ENCODE data around the gene MARCHF10. TPM values are rescaled to one million over a fixed set of nuclear protein-coding genes. Genes with fewer than 3 reads are reported as not detected.

The MARCHF10 gene
- total and polyA plus RNA-seq, 9 of the 15 experiments (the other 6 are each of a cell fraction or from before 2014, with no cell fraction given), result not detected

DNA sequence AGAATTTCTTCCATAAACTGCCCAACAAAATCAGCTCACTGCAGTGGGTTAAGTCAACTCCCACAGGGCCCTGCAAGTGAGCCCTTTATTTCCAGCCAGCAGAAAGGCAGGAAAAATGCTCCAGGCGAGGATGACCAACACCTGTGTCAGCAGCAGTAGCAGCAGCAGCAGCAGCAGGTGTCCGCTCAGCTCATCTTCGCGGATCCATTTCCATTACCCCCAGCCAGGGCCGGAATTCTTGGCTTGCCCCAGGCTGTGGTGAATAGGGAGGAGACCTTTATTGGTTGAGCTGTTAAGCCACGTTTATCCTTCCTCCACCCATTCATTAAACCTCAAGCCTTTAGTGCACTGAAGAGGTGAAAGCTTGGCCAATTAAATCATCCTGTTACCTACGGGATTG lies 46.2 kb downstream of the MARCHF10 start (continued):
- TF ChIP-seq, protein P1, sequence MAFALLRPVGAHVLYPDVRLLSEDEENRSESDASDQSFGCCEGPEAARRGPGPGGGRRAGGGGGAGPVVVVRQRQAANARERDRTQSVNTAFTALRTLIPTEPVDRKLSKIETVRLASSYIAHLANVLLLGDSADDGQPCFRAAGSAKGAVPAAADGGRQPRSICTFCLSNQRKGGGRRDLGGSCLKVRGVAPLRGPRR (CRISPR knock-in tag; IDR thresholded peaks at IDR 0.05), result no peak
- TF ChIP-seq POLR2A (conservative IDR thresholded peaks at IDR 0.05) (no peak), RBFOX2 (IDR thresholded peaks at IDR 0.05; ENCODE audit: low read depth, low read length) (no peak), ZNF551 (CRISPR knock-in tag; IDR thresholded peaks at IDR 0.05) (no peak), TRIM24 (IDR thresholded peaks at IDR 0.05) (no peak)

DNA sequence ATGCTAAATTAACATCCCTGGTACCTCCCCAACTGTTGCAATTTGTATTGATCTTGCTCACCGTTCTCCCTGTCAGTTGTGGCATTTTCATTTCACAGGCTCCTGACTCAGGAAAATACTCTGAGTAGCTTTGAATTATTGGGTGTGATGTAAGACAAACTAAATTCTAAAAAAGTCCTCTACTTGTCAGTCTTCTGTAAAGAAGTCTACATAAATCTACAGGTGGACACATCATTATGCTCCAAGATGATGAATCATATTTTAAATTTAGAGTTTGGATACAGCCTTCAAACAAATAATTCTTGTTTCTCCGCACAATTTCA lies 47.2 kb downstream of the MARCHF10 start:
- ChIA-PET CTCF (ENCODE audit: low intra/inter-chr PET ratio) (no interaction called here), POLR2A (interaction anchor here (0.7 kb wide), 1 partner anchor 318 kb away, joined by 3 read pairs; no protein-coding TSS in a partner anchor)
- in situ Hi-C loops (cut with MboI), result no loop called here

More for the DNA sequence above, 47.2 kb downstream of the MARCHF10 start:
- no TSS peak for BruUV-seq (replicated peaks)
- peaks cover 52 to 57% of the 10 kb centered on the region in 2 experiments for H3K27me3 ChIP-seq (ENCODE audit: control insufficient read depth in 2 of 2, insufficient read depth in 2 of 2, low read length in 2 of 2)
- H2AFZ ChIP-seq (ENCODE audit: low read depth, low read length), result no peak overlapping the region
- DNase-seq (ENCODE audit: extremely low read depth in 1 of 4, low spot score in 3 of 4) (no peak), FAIRE-seq (no peak), ATAC-seq (no peak)
- no peaks in the 10 kb centered on the region for H3K36me3 ChIP-seq (ENCODE audit: control insufficient read depth, insufficient read depth, low read length)
- no peaks in the 10 kb centered on the region for H3K79me2 ChIP-seq (ENCODE audit: control insufficient read depth, insufficient read depth, low read length)
- H3K27ac ChIP-seq (ENCODE audit: extremely low read depth, low read depth, low read length), result no peak overlapping the region
- WGBS (ENCODE audit: insufficient coverage, low coverage, missing lambda C conversion rate), result 0% methylated on average over 2 of the region's 2 CpGs
- no peak overlapping the region for H3K4me3 ChIP-seq
- TF ChIP-seq, protein P2, sequence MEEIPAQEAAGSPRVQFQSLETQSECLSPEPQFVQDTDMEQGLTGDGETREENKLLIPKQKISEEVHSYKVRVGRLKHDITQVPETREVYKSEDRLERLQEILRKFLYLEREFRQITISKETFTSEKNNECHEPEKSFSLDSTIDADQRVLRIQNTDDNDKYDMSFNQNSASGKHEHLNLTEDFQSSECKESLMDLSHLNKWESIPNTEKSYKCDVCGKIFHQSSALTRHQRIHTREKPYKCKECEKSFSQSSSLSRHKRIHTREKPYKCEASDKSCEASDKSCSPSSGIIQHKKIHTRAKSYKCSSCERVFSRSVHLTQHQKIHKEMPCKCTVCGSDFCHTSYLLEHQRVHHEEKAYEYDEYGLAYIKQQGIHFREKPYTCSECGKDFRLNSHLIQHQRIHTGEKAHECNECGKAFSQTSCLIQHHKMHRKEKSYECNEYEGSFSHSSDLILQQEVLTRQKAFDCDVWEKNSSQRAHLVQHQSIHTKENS (CRISPR knock-in tag; IDR thresholded peaks at IDR 0.05), result no peak
- TF ChIP-seq KLF6 (CRISPR knock-in tag; IDR thresholded peaks at IDR 0.05; ENCODE audit: borderline replicate concordance) (no peak), ZNF76 (CRISPR knock-in tag; IDR thresholded peaks at IDR 0.05; ENCODE audit: borderline replicate concordance) (no peak), NFYB (IDR thresholded peaks at IDR 0.05; ENCODE audit: extremely low read depth, insufficient read length) (no peak), ZNF444 (CRISPR knock-in tag; IDR thresholded peaks at IDR 0.05) (no peak), ZNF140 (CRISPR knock-in tag; IDR thresholded peaks at IDR 0.05) (no peak), ZFP30 (CRISPR knock-in tag; IDR thresholded peaks at IDR 0.05; ENCODE audit: borderline replicate concordance) (no peak), KAT2B (IDR thresholded peaks at IDR 0.05; ENCODE audit: low read depth, low read length) (no peak), GATAD2B (IDR thresholded peaks at IDR 0.05; ENCODE audit: borderline replicate concordance) (no peak)
- H3K4me2 ChIP-seq (ENCODE audit: insufficient read depth, low read length), result no peak overlapping the region
- H3K9me1 ChIP-seq (ENCODE audit: control insufficient read depth, insufficient read depth, low read length), result no peaks in the 10 kb centered on the region
- no peak overlapping the region for H3K9ac ChIP-seq (ENCODE audit: insufficient read depth in 1 of 2, low read depth in 2 of 2, low read length in 2 of 2)
- H3K9me3 ChIP-seq (replicated peaks; ENCODE audit: control insufficient read depth, insufficient read depth, low read depth, low read length), result no peaks in the 10 kb centered on the region
- intact Hi-C loops (cut with micrococcal nuclease), result no loop called here
- H4K20me1 ChIP-seq (replicated peaks; ENCODE audit: control insufficient read depth, insufficient read depth, low read length), result peaks cover 4% of the 10 kb centered on the region; the same call in 1 of the 2 replicates
- H3K4me1 ChIP-seq (replicated peaks in 1 of 2; ENCODE audit: control insufficient read depth in 2 of 2, insufficient read depth in 2 of 2, low read length in 2 of 2), result no peaks in the 10 kb centered on the region; a peak in 1 of 5 replicates

Data from K562 (cell line).